ENCODE data around the gene VPS13D.

DNA sequence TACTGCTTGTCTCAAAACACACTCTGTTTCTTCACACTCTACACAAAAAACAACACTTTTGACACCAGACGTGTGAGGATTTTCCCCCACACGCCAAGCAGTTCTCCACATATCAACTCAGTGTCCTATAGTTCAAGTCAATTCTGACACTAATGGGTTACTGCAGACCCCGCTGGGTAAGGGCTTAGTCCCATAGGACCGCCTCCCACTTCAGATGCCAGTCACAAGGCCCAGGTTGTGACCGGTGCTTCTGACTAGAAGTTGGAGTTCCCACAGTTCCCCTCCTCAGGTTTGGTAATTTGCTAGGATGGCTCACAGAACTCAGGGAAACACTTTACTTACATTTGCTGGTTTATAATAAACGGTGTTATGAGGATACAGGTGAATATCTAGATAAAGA, 19.9 kb downstream of the VPS13D start:
- TF ChIP-seq POLR2AphosphoS2 (IDR thresholded peaks at IDR 0.05; ENCODE audit: low read depth, low read length) (no peak), CEBPB (IDR thresholded peaks at IDR 0.05; ENCODE audit: borderline replicate concordance in 1 of 2, low read depth in 2 of 2, low read length in 2 of 2) (no peak), EZH2 (IDR thresholded peaks at IDR 0.05; ENCODE audit: borderline replicate concordance, control insufficient read depth, low read depth, low read length) (no peak), RFX5 (IDR thresholded peaks at IDR 0.05; ENCODE audit: low read depth, low read length) (no peak), POLR2A (IDR thresholded peaks at IDR 0.05; ENCODE audit: low read depth, low read length) (no peak), BRCA1 (IDR thresholded peaks at IDR 0.05; ENCODE audit: low read depth, low read length) (no peak), CREB1 (IDR thresholded peaks at IDR 0.05; ENCODE audit: low read depth) (no peak)
- TF ChIP-seq, protein P1, sequence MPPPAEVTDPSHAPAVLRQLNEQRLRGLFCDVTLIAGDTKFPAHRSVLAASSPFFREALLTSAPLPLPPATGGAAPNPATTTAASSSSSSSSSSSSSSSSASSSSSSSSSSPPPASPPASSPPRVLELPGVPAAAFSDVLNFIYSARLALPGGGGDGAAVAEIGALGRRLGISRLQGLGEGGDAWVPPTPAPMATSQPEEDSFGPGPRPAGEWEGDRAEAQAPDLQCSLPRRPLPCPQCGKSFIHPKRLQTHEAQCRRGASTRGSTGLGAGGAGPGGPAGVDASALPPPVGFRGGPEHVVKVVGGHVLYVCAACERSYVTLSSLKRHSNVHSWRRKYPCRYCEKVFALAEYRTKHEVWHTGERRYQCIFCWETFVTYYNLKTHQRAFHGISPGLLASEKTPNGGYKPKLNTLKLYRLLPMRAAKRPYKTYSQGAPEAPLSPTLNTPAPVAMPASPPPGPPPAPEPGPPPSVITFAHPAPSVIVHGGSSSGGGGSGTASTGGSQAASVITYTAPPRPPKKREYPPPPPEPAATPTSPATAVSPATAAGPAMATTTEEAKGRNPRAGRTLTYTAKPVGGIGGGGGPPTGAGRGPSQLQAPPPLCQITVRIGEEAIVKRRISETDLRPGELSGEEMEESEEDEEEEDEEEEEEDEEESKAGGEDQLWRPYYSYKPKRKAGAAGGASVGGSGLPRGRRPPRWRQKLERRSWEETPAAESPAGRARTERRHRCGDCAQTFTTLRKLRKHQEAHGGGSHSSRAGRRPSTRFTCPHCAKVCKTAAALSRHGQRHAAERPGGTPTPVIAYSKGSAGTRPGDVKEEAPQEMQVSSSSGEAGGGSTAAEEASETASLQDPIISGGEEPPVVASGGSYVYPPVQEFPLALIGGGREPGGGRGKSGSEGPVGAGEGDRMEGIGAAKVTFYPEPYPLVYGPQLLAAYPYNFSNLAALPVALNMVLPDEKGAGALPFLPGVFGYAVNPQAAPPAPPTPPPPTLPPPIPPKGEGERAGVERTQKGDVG (CRISPR knock-in tag; IDR thresholded peaks at IDR 0.05): no peak
- TF ChIP-seq, protein P2, sequence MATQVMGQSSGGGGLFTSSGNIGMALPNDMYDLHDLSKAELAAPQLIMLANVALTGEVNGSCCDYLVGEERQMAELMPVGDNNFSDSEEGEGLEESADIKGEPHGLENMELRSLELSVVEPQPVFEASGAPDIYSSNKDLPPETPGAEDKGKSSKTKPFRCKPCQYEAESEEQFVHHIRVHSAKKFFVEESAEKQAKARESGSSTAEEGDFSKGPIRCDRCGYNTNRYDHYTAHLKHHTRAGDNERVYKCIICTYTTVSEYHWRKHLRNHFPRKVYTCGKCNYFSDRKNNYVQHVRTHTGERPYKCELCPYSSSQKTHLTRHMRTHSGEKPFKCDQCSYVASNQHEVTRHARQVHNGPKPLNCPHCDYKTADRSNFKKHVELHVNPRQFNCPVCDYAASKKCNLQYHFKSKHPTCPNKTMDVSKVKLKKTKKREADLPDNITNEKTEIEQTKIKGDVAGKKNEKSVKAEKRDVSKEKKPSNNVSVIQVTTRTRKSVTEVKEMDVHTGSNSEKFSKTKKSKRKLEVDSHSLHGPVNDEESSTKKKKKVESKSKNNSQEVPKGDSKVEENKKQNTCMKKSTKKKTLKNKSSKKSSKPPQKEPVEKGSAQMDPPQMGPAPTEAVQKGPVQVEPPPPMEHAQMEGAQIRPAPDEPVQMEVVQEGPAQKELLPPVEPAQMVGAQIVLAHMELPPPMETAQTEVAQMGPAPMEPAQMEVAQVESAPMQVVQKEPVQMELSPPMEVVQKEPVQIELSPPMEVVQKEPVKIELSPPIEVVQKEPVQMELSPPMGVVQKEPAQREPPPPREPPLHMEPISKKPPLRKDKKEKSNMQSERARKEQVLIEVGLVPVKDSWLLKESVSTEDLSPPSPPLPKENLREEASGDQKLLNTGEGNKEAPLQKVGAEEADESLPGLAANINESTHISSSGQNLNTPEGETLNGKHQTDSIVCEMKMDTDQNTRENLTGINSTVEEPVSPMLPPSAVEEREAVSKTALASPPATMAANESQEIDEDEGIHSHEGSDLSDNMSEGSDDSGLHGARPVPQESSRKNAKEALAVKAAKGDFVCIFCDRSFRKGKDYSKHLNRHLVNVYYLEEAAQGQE (IDR thresholded peaks at IDR 0.05; ENCODE audit: low read depth, low read length): no peak
- TF ChIP-seq, protein P3, sequence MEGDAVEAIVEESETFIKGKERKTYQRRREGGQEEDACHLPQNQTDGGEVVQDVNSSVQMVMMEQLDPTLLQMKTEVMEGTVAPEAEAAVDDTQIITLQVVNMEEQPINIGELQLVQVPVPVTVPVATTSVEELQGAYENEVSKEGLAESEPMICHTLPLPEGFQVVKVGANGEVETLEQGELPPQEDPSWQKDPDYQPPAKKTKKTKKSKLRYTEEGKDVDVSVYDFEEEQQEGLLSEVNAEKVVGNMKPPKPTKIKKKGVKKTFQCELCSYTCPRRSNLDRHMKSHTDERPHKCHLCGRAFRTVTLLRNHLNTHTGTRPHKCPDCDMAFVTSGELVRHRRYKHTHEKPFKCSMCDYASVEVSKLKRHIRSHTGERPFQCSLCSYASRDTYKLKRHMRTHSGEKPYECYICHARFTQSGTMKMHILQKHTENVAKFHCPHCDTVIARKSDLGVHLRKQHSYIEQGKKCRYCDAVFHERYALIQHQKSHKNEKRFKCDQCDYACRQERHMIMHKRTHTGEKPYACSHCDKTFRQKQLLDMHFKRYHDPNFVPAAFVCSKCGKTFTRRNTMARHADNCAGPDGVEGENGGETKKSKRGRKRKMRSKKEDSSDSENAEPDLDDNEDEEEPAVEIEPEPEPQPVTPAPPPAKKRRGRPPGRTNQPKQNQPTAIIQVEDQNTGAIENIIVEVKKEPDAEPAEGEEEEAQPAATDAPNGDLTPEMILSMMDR (IDR thresholded peaks at IDR 0.05 in 2 of 3, conservative IDR thresholded peaks at IDR 0.05 in 1 of 3; ENCODE audit: control insufficient read depth in 2 of 3, extremely low read depth in 1 of 3, insufficient read depth in 1 of 3, low read depth in 3 of 3, low read length in 3 of 3): no peak
